ENCODE data around the gene ATG9A. TPM values are rescaled to one million over a fixed set of nuclear protein-coding genes. Genes with fewer than 3 reads are reported as not detected.

Gene ATG9A
- total and polyA plus RNA-seq, 2 donors (not counting 3 experiments of a cell fraction or from before 2014, with no cell fraction given), result 65.5 to 95.0 TPM

- DNase-seq (ENCODE audit: low read depth, low spot score) (no peak), FAIRE-seq (no peak)
- ChIA-PET POLR2A (no interaction called here), CTCF (interaction anchor here (1.4 to 2.2 kb wide), 4 partner anchors 10 to 151 kb away, joined by 3 to 10 read pairs (median 4); no protein-coding TSS in a partner anchor)
- no peaks in the 10 kb centered on the region for H3K9me3 ChIP-seq (replicated peaks; ENCODE audit: control insufficient read depth, insufficient read depth, low read length)
- H3K9ac ChIP-seq (replicated peaks; ENCODE audit: extremely low read depth, insufficient read depth, low read length), result no peak overlapping the region
- no peaks in the 10 kb centered on the region for H4K20me1 ChIP-seq (replicated peaks; ENCODE audit: control insufficient read depth, extremely low read depth, insufficient read depth, low read length)
- no peaks in the 10 kb centered on the region for H3K27me3 ChIP-seq (ENCODE audit: control insufficient read depth in 2 of 2, insufficient read depth in 2 of 2, low read length in 2 of 2)
- dilution Hi-C loops (cut with MboI; ENCODE audit: extremely low pct_ligation_motif_present, low sequenced_read_pairs), result no loop called here
- H3K27ac ChIP-seq (ENCODE audit: insufficient read depth, low read depth, low read length), result no peak overlapping the region
- intact Hi-C loops (cut with micrococcal nuclease), result no loop called here
- H3K4me3 ChIP-seq (replicated peaks in 1 of 3; ENCODE audit: insufficient read depth in 1 of 3, low read depth in 1 of 3, low read length in 3 of 3), result no peak overlapping the region
- H2AFZ ChIP-seq (ENCODE audit: low read depth, low read length), result no peak overlapping the region
- no peaks in the 10 kb centered on the region for H3K9me1 ChIP-seq (replicated peaks; ENCODE audit: control insufficient read depth, extremely low read depth, insufficient read depth, low read length)
- peaks cover 18% of the 10 kb centered on the region for H3K4me1 ChIP-seq (ENCODE audit: control insufficient read depth, extremely low read depth, insufficient read depth, low read length)
- H3K36me3 ChIP-seq (ENCODE audit: control insufficient read depth in 2 of 2, extremely low read depth in 1 of 2, insufficient read depth in 2 of 2, low read length in 2 of 2), result peaks cover 15 to 39% of the 10 kb centered on the region in 2 experiments
- TF ChIP-seq GATA2 (IDR thresholded peaks at IDR 0.05; ENCODE audit: insufficient read depth, insufficient read length, low read depth, low read length) (no peak), CTCF (IDR thresholded peaks at IDR 0.05; ENCODE audit: extremely low read depth in 1 of 2, insufficient read depth in 1 of 2, low read depth in 1 of 2, low read length in 2 of 2) (no peak), MYC (IDR thresholded peaks at IDR 0.05; ENCODE audit: low read depth, low read length) (no peak), FOS (IDR thresholded peaks at IDR 0.05; ENCODE audit: borderline replicate concordance, insufficient read depth, low read length) (no peak), POLR2AphosphoS5 (IDR thresholded peaks at IDR 0.05; ENCODE audit: insufficient read depth, low read depth, low read length) (no peak)
- no peak overlapping the region for H3K4me2 ChIP-seq (ENCODE audit: insufficient read depth, low read length)
- no TSS peak for BruUV-seq (replicated peaks)
- peaks cover 20% of the 10 kb centered on the region for H3K79me2 ChIP-seq (ENCODE audit: control insufficient read depth, insufficient read depth, low read length)
Observed at GRCh38 chr2:219180961-219181360, 48.5 kb downstream of the ATG9A start.

Data from endothelial cell of umbilical vein (primary cell).